HepG2 (cell line): ENCODE measurements around the gene SRSF3. TPM values are rescaled to one million over a fixed set of nuclear protein-coding genes. Genes with fewer than 3 reads are reported as not detected.
A peak's percentile ranks its signal among the peaks of the same experiment; 100 is the strongest.

Source experiments
- ATF1 ChIP-seq: IDR thresholded peaks from 2 replicates; pipeline ENCODE4 v1.6.1; 2016; ENCODE audit warnings: mild to moderate bottlenecking, control low read depth
- CBFB ChIP-seq: sonication (generic); formaldehyde crosslinking; IDR thresholded peaks from 2 replicates; pipeline ENCODE4 v1.4.0; 2020; ENCODE audit warnings: missing genetic modification reagents
- HOXD1 ChIP-seq: sonication (generic); formaldehyde crosslinking; IDR thresholded peaks from 2 replicates; pipeline ENCODE4 v1.5.0; 2020; ENCODE audit warnings: missing genetic modification reagents
- IKZF1 ChIP-seq: fragments of 450-650 bp; IDR thresholded peaks from 2 replicates; pipeline ENCODE4 v1.7.1; 2016
- MEIS2 ChIP-seq: sonication (generic); formaldehyde crosslinking; IDR thresholded peaks from 2 replicates; pipeline ENCODE4 v1.9.0; 2021; ENCODE audit warnings: mild to moderate bottlenecking, missing genetic modification reagents
- NFAT5 ChIP-seq: sonication (generic); formaldehyde crosslinking; IDR thresholded peaks from 2 replicates; pipeline ENCODE4 v1.4.0; 2020; ENCODE audit warnings: missing genetic modification reagents
- RFX3 ChIP-seq: IDR thresholded peaks from 2 replicates; pipeline ENCODE4 v1.6.1; 2016; ENCODE audit warnings: missing biosample characterization, missing genetic modification reagents
- SALL1 ChIP-seq: sonication (generic); formaldehyde crosslinking; IDR thresholded peaks from 2 replicates; pipeline ENCODE4 v1.8.0; 2022; ENCODE audit warnings: mild to moderate bottlenecking, missing genetic modification reagents
- ZBTB34 ChIP-seq: sonication (generic); formaldehyde crosslinking; IDR thresholded peaks from 2 replicates; pipeline ENCODE4 v1.8.0; 2022; ENCODE audit warnings: mild to moderate bottlenecking, missing genetic modification reagents
- ZBTB38 ChIP-seq: sonication (generic); formaldehyde crosslinking; IDR thresholded peaks from 2 replicates; pipeline ENCODE4 v1.5.1; 2020; ENCODE audit warnings: mild to moderate bottlenecking, missing genetic modification reagents
- ZBTB42 ChIP-seq: sonication (generic); formaldehyde crosslinking; IDR thresholded peaks from 2 replicates; pipeline ENCODE4 v1.5.0; 2020; ENCODE audit warnings: mild to moderate bottlenecking, missing genetic modification reagents
- ZNF672 ChIP-seq: sonication (generic); formaldehyde crosslinking; IDR thresholded peaks from 2 replicates; pipeline ENCODE4 v1.8.1; 2022; ENCODE audit warnings: missing genetic modification reagents
- ZNF674 ChIP-seq: sonication (generic); formaldehyde crosslinking; IDR thresholded peaks from 2 replicates; pipeline ENCODE4 v1.5.0; 2020; ENCODE audit warnings: low read depth, mild to moderate bottlenecking, missing genetic modification reagents
- ZNF766 ChIP-seq: sonication (generic); formaldehyde crosslinking; IDR thresholded peaks from 2 replicates; pipeline ENCODE4 v1.5.0; 2020; ENCODE audit warnings: missing genetic modification reagents, borderline replicate concordance
- polyA plus RNA-seq, 8 experiments: library from polyadenylated mRNA; depleted of rRNA in 3 of 8; stranded (reverse) in 7 of 8; unstranded in 1 of 8; fragments of >200 nt; fragmentation: Illumina TruSeq in 4 of 8; extraction: Trizol in 4 of 8; gene quantifications; 2 replicates each; pipeline versions ENCODE4 v1.2.1 to v1.2.3, GENCODE V29; 2011 to 2016; ENCODE audit warnings: low read depth in 4 of 8, missing spikeins in 1 of 8, mixed read lengths in 1 of 8; ENCODE audit not compliant: insufficient read depth in 1 of 8
- total RNA-seq, 5 experiments: library from RNA; depleted of rRNA; stranded (reverse); fragments of >200 nt; fragmentation: Illumina TruSeq; extraction: Trizol; gene quantifications; 2 replicates each; pipeline ENCODE4 v1.2.3, GENCODE V29; 2016; ENCODE audit warnings: low read depth in 1 of 5
- TF ChIP-seq, protein P1 (sequence below): sonication (generic); formaldehyde crosslinking; IDR thresholded peaks from 2 replicates; pipeline ENCODE4 v1.5.1; 2020; ENCODE audit warnings: mild to moderate bottlenecking, moderate library complexity, missing genetic modification reagents
- TF ChIP-seq, protein P2 (sequence below): sonication (generic); formaldehyde crosslinking; IDR thresholded peaks from 2 replicates; pipeline ENCODE4 v1.4.0; 2020; ENCODE audit warnings: mild to moderate bottlenecking, low read depth, missing genetic modification reagents
- TF ChIP-seq, protein P3 (sequence below): sonication (generic); formaldehyde crosslinking; IDR thresholded peaks from 2 replicates; pipeline ENCODE4 v1.4.0; 2020; ENCODE audit warnings: mild to moderate bottlenecking, missing genetic modification reagents
- TF ChIP-seq, protein P4 (sequence below): IDR thresholded peaks from 2 replicates; pipeline ENCODE4 v1.6.1; 2016

Gene SRSF3
- total and polyA plus RNA-seq, 2 of the 13 experiments (the other 11 are each of a cell fraction or from before 2014, with no cell fraction given), result 206 to 684 TPM

DNA sequence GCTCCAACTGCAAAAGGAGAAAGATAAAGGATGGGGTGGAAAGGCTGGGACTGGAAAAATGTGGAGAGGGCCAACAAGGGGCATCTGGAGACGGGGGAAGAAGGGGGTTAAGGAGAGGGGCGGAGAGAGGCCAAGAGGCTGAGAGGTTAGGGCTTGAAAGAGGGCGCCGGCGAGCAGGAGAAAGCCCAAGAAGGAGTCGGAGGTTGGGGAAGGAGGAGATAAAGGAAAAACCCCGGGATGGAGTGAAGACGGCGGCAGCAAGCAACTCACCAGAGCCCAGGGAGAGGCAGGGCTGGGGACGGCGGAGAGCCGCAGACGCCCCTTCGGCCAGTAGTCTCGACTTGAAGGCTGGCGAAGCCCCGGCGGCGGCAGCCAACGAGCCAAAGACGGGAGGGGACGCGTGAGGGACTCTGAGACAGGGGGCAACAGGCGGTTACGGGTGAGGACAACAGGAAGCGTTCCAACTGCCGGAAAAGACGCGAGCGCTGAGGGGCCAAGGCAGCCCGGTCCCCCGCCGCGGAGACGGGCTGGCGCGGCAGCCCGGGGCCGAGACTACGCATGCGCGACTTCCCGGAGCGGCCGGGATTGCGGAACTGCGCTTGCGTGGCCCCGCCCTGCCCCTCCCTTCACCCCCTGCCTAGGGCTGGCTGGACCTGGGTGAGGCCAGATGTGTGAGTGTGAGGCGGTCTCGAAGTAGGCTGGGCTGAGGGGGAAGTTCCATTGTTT is 47.1 kb upstream of the SRSF3 start, which contains the start of gene STK38 (continued):
- TF ChIP-seq NFAT5, result peak; percentile 83; the same call in 1 of the 2 replicates
- peak; percentile 80 for TF ChIP-seq ZBTB38 (CRISPR knock-in tag)
- peak; percentile 88 for TF ChIP-seq SALL1
- TF ChIP-seq ZBTB34 (CRISPR knock-in tag), result peak; percentile 46; the same call in 1 of the 2 replicates
- TF ChIP-seq ZBTB42 (CRISPR knock-in tag), result peak; percentile 87; the same call in 1 of the 2 replicates
- TF ChIP-seq RFX3 (CRISPR knock-in tag), result no peak; the same call in 1 of the 2 replicates
- TF ChIP-seq, protein P1, sequence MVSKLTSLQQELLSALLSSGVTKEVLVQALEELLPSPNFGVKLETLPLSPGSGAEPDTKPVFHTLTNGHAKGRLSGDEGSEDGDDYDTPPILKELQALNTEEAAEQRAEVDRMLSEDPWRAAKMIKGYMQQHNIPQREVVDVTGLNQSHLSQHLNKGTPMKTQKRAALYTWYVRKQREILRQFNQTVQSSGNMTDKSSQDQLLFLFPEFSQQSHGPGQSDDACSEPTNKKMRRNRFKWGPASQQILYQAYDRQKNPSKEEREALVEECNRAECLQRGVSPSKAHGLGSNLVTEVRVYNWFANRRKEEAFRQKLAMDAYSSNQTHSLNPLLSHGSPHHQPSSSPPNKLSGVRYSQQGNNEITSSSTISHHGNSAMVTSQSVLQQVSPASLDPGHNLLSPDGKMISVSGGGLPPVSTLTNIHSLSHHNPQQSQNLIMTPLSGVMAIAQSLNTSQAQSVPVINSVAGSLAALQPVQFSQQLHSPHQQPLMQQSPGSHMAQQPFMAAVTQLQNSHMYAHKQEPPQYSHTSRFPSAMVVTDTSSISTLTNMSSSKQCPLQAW, result peak; percentile 58; the same call in 1 of the 2 replicates
- TF ChIP-seq, protein P2, sequence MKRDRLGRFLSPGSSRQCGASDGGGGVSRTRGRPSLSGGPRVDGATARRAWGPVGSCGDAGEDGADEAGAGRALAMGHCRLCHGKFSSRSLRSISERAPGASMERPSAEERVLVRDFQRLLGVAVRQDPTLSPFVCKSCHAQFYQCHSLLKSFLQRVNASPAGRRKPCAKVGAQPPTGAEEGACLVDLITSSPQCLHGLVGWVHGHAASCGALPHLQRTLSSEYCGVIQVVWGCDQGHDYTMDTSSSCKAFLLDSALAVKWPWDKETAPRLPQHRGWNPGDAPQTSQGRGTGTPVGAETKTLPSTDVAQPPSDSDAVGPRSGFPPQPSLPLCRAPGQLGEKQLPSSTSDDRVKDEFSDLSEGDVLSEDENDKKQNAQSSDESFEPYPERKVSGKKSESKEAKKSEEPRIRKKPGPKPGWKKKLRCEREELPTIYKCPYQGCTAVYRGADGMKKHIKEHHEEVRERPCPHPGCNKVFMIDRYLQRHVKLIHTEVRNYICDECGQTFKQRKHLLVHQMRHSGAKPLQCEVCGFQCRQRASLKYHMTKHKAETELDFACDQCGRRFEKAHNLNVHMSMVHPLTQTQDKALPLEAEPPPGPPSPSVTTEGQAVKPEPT (CRISPR knock-in tag), result 0 out of 2 replicates have a peak, but pooled peaks have one; percentile 46
- TF ChIP-seq, protein P3, sequence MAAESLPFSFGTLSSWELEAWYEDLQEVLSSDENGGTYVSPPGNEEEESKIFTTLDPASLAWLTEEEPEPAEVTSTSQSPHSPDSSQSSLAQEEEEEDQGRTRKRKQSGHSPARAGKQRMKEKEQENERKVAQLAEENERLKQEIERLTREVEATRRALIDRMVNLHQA, result no peak
- 0 out of 2 replicates have a peak, but pooled peaks have one; percentile 27 for TF ChIP-seq MEIS2 (CRISPR knock-in tag)
- TF ChIP-seq, protein P4, sequence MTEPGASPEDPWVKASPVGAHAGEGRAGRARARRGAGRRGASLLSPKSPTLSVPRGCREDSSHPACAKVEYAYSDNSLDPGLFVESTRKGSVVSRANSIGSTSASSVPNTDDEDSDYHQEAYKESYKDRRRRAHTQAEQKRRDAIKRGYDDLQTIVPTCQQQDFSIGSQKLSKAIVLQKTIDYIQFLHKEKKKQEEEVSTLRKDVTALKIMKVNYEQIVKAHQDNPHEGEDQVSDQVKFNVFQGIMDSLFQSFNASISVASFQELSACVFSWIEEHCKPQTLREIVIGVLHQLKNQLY (CRISPR knock-in tag), result 0 out of 2 replicates have a peak, but pooled peaks have one; percentile 49
- TF ChIP-seq IKZF1, result no peak
- TF ChIP-seq ATF1, result no peak
- TF ChIP-seq ZNF766, result no peak
- peak; percentile 81; the same call in 1 of the 2 replicates for TF ChIP-seq ZNF674 (CRISPR knock-in tag)
- TF ChIP-seq ZNF672 (CRISPR knock-in tag), result no peak
- TF ChIP-seq CBFB (CRISPR knock-in tag), result no peak
- peak; percentile 31; the same call in 1 of the 2 replicates for TF ChIP-seq HOXD1 (CRISPR knock-in tag)
